ENCODE measurements around the gene DRD4. TPM values are rescaled to one million over a fixed set of nuclear protein-coding genes. Genes with fewer than 3 reads are reported as not detected.
"Not testable (repeated sequence)": the region's sequence is repeated elsewhere in the genome, so short reads cannot be mapped to it uniquely, and the experiment has no call there.

DRD4 gene
- total and polyA plus RNA-seq, 7 experiments from 2014 or later = 0.27 to 1.9 (median 0.75) TPM; not detected in 2

DNA sequence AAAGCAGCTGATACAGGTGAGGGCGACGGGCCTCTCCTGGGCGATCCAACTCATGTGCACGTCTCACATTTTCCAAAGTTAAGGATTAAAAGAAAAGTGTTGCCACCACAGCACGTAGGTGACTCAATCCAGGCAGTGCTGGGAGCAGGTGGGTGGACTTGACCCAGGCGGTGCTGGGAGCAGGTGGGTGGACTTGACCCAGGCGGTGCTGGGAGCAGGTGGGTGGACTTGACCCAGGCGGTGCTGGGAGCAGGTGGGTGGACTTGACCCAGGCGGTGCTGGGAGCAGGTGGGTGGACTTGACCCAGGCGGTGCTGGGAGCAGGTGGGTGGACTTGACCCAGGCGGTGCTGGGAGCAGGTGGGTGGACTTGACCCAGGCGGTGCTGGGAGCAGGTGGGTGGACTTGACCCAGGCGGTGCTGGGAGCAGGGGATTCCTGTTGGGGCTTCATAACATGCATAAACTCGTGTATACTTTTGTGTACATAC lies 10.6 kb downstream of the DRD4 start:
- H3K9me3 Mint-ChIP-seq; H3K4me3 Mint-ChIP-seq; H3K27ac ChIP-seq (ENCODE audit: low read depth, low read length); ATAC-seq; H3K4me3 ChIP-seq (ENCODE audit: low read length); DNase-seq; H3K27me3 ChIP-seq (ENCODE audit: control insufficient read depth in 2 of 2, insufficient read depth in 2 of 2, low read length in 2 of 2); H3K4me1 ChIP-seq (ENCODE audit: control insufficient read depth in 2 of 2, insufficient read depth in 2 of 2, low read length in 2 of 2); H3K27me3 Mint-ChIP-seq; H3K9me3 ChIP-seq (ENCODE audit: control insufficient read depth in 2 of 3, low read length in 3 of 3); CTCF ChIA-PET; intact Hi-C loops (cut with micrococcal nuclease); H3K4me1 Mint-ChIP-seq: not testable (repeated sequence)
- peaks cover 0 to 21% (median 3%) of the 10 kb centered on the region in 3 experiments for H3K36me3 ChIP-seq (ENCODE audit: control insufficient read depth in 2 of 3, insufficient read depth in 3 of 3, low read length in 3 of 3)
- H3K36me3 Mint-ChIP-seq = peaks cover 0 to 15% (median 8%) of the 10 kb centered on the region in 5 donors
- POLR2A ChIA-PET = interaction anchor here (0.7 kb wide), 1 partner anchor 112 kb away, joined by 6 read pairs; the partner anchor contains the start of gene HRAS
- H3K27ac Mint-ChIP-seq = peak overlapping the region in 1 of 9 donors; percentile 52

DNA sequence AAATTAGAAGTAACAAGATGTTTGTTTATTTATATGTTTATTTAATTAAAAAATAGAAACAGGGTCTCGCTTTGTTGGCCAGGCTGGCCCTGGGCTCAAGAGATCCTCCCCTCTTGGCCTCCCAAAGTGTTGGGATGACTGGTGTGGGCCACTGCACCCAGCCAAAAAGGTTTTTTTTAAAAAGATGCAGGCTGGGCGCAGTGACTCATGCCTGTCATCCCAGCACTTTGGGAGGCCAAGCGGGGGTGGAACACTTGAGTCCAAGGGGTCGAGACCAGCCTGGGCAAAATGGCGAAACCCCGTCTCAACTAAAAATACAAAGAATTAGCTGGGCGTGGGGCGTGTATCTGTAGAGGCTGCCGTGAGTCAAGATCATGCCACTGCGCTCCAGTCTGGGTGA lies 13.4 kb downstream of the DRD4 start:
- no peaks in the 10 kb centered on the region for H3K9me3 ChIP-seq (ENCODE audit: control insufficient read depth in 2 of 3, low read length in 3 of 3)
- H3K4me1 ChIP-seq (ENCODE audit: control insufficient read depth in 2 of 2, insufficient read depth in 2 of 2, low read length in 2 of 2) = no peaks in the 10 kb centered on the region
- Mint-ChIP-seq H3K4me3 (no peak overlapping the region), H3K9me3 (no peaks in the 10 kb centered on the region), H3K4me1 (peaks cover 0 to 4% (median 0%) of the 10 kb centered on the region in 7 donors), H3K36me3 (peaks cover 0 to 20% (median 9%) of the 10 kb centered on the region in 5 donors), H3K27me3 (no peaks in the 10 kb centered on the region), H3K27ac (no peak overlapping the region)
- CTCF ChIA-PET = no interaction called here
- no peak overlapping the region for H3K4me3 ChIP-seq (ENCODE audit: low read length)
- POLR2A ChIA-PET = no interaction called here
- ATAC-seq (no peak), DNase-seq (no peak)
- peaks cover 0 to 23% (median 4%) of the 10 kb centered on the region in 3 experiments for H3K36me3 ChIP-seq (ENCODE audit: control insufficient read depth in 2 of 3, insufficient read depth in 3 of 3, low read length in 3 of 3)
- no peaks in the 10 kb centered on the region for H3K27me3 ChIP-seq (ENCODE audit: control insufficient read depth in 2 of 2, insufficient read depth in 2 of 2, low read length in 2 of 2)
- intact Hi-C loops (cut with micrococcal nuclease) = no loop called here
- H3K27ac ChIP-seq (ENCODE audit: low read depth, low read length) = no peak overlapping the region

- H3K4me1 Mint-ChIP-seq; DNase-seq; CTCF ChIA-PET; H3K9me3 ChIP-seq (ENCODE audit: control insufficient read depth in 2 of 3, low read length in 3 of 3); H3K27me3 ChIP-seq (ENCODE audit: control insufficient read depth in 2 of 2, insufficient read depth in 2 of 2, low read length in 2 of 2); H3K4me3 ChIP-seq (ENCODE audit: low read length); H3K27me3 Mint-ChIP-seq; intact Hi-C loops (cut with micrococcal nuclease); H3K4me3 Mint-ChIP-seq; H3K9me3 Mint-ChIP-seq; H3K27ac ChIP-seq (ENCODE audit: low read depth, low read length); POLR2A ChIA-PET; H3K4me1 ChIP-seq (ENCODE audit: control insufficient read depth in 2 of 2, insufficient read depth in 2 of 2, low read length in 2 of 2); ATAC-seq: not testable (repeated sequence)
- Mint-ChIP-seq H3K27ac (peak overlapping the region in 1 of 9 donors; percentile 13), H3K36me3 (peaks cover 0 to 24% (median 8%) of the 10 kb centered on the region in 5 donors)
- peaks cover 0 to 29% (median 4%) of the 10 kb centered on the region in 3 experiments for H3K36me3 ChIP-seq (ENCODE audit: control insufficient read depth in 2 of 3, insufficient read depth in 3 of 3, low read length in 3 of 3)
These were observed 16.1 kb downstream of the DRD4 start for GRCh38 chr11:653136-653535.

GRCh38 chr11:653837-654236 lies 16.8 kb downstream of the DRD4 start:
- H3K4me3 Mint-ChIP-seq = no peak overlapping the region
- CTCF ChIA-PET = no interaction called here
- ATAC-seq (no peak), DNase-seq (no peak)
- H3K27ac Mint-ChIP-seq = no peak overlapping the region
- Histone ChIP-seq H3K4me3 (ENCODE audit: low read length) (no peak overlapping the region), H3K9me3 (ENCODE audit: control insufficient read depth in 2 of 3, low read length in 3 of 3) (no peaks in the 10 kb centered on the region), H3K36me3 (ENCODE audit: control insufficient read depth in 2 of 3, insufficient read depth in 3 of 3, low read length in 3 of 3) (peaks cover 0 to 35% (median 4%) of the 10 kb centered on the region in 3 experiments), H3K27ac (ENCODE audit: low read depth, low read length) (no peak overlapping the region), H3K4me1 (ENCODE audit: control insufficient read depth in 2 of 2, insufficient read depth in 2 of 2, low read length in 2 of 2) (no peaks in the 10 kb centered on the region), H3K27me3 (ENCODE audit: control insufficient read depth in 2 of 2, insufficient read depth in 2 of 2, low read length in 2 of 2) (no peaks in the 10 kb centered on the region)
- intact Hi-C loops (cut with micrococcal nuclease) = no loop called here
- peaks cover 0 to 28% (median 8%) of the 10 kb centered on the region in 5 donors for H3K36me3 Mint-ChIP-seq
- no peaks in the 10 kb centered on the region for H3K9me3 Mint-ChIP-seq
- H3K27me3 Mint-ChIP-seq = no peaks in the 10 kb centered on the region
- POLR2A ChIA-PET = no interaction called here
- H3K4me1 Mint-ChIP-seq = peaks cover 0 to 3% (median 0%) of the 10 kb centered on the region in 7 donors

DNA sequence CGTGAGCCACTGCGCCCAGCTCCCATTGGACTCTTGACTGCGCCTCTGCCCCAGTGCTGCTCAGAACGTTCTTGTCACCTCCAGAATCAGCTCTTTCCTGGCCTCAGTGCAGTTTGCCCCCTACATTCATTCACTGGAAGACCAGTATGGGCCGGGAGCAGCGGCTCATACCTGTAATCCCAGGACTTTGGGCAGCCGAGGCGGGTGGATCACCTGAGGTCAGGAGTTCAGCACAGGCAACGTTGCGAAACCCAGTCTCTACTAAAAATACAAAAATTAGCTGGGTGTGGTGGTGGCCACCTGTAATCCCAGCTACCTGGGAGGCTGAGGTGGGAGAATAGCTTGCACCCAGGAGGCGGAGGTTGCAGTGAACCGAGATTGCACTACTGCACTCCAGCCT lies 17.4 kb downstream of the DRD4 start:
- H3K27me3 ChIP-seq (ENCODE audit: control insufficient read depth in 2 of 2, insufficient read depth in 2 of 2, low read length in 2 of 2); H3K4me3 ChIP-seq (ENCODE audit: low read length); H3K27me3 Mint-ChIP-seq; H3K4me3 Mint-ChIP-seq; ATAC-seq; H3K27ac ChIP-seq (ENCODE audit: low read depth, low read length); H3K27ac Mint-ChIP-seq; intact Hi-C loops (cut with micrococcal nuclease); H3K4me1 ChIP-seq (ENCODE audit: control insufficient read depth in 2 of 2, insufficient read depth in 2 of 2, low read length in 2 of 2); H3K9me3 Mint-ChIP-seq; H3K4me1 Mint-ChIP-seq; DNase-seq; POLR2A ChIA-PET; H3K9me3 ChIP-seq (ENCODE audit: control insufficient read depth in 2 of 3, low read length in 3 of 3): not testable (repeated sequence)
- H3K36me3 Mint-ChIP-seq = peaks cover 0 to 28% (median 6%) of the 10 kb centered on the region in 5 donors
- CTCF ChIA-PET = interaction anchor here (1.1 kb wide), 1 partner anchor 50 kb away, joined by 4 read pairs; no protein-coding TSS in a partner anchor
- peaks cover 0 to 41% (median 4%) of the 10 kb centered on the region in 3 experiments for H3K36me3 ChIP-seq (ENCODE audit: control insufficient read depth in 2 of 3, insufficient read depth in 3 of 3, low read length in 3 of 3)

- H3K9me3 ChIP-seq (ENCODE audit: control insufficient read depth in 2 of 3, low read length in 3 of 3) = no peaks in the 10 kb centered on the region
- H3K4me3 Mint-ChIP-seq = no peak overlapping the region
- H3K4me3 ChIP-seq (ENCODE audit: low read length) = no peak overlapping the region
- no peaks in the 10 kb centered on the region for H3K9me3 Mint-ChIP-seq
- ATAC-seq (no peak), DNase-seq (no peak)
- peaks cover 0 to 49% (median 4%) of the 10 kb centered on the region in 3 experiments for H3K36me3 ChIP-seq (ENCODE audit: control insufficient read depth in 2 of 3, insufficient read depth in 3 of 3, low read length in 3 of 3)
- no peaks in the 10 kb centered on the region for H3K27me3 Mint-ChIP-seq
- H3K36me3 Mint-ChIP-seq = peaks cover 0 to 32% (median 8%) of the 10 kb centered on the region in 5 donors
- no peak overlapping the region for H3K27ac ChIP-seq (ENCODE audit: low read depth, low read length)
- ChIA-PET CTCF (interaction anchor here (1.0 to 1.1 kb wide), 3 partner anchors 49 to 111 kb away, joined by 3 to 4 read pairs (median 4); no protein-coding TSS in a partner anchor), POLR2A (no interaction called here)
- intact Hi-C loops (cut with micrococcal nuclease) = no loop called here
- H3K27ac Mint-ChIP-seq = peak overlapping the region in 2 of 9 donors; percentile 17 to 76
- H3K4me1 Mint-ChIP-seq = peaks cover 0 to 1% (median 0%) of the 10 kb centered on the region in 7 donors
- no peaks in the 10 kb centered on the region for H3K4me1 ChIP-seq (ENCODE audit: control insufficient read depth in 2 of 2, insufficient read depth in 2 of 2, low read length in 2 of 2)
- H3K27me3 ChIP-seq (ENCODE audit: control insufficient read depth in 2 of 2, insufficient read depth in 2 of 2, low read length in 2 of 2) = no peaks in the 10 kb centered on the region
These were observed 18.1 kb downstream of the DRD4 start for GRCh38 chr11:655036-655726.
